NCI-H2227 (cell line): ENCODE results near the gene ABAT.

ENCODE experiments used
- DNase-seq: peaks from one replicate; lab custom pipeline; 2025; ENCODE audit not compliant: unreplicated experiment; lab: John Stamatoyannopoulos, UW

The ABAT gene

GRCh38 chr16:8808009-8808408 is 133.6 kb downstream of the ABAT start:
- DNase-seq: no peak

- DNase-seq: no peak
These were observed 134.4 kb downstream of the ABAT start for GRCh38 chr16:8808613-8809353.

GRCh38 chr16:8812162-8812843 is 137.9 kb downstream of the ABAT start:
- no peak for DNase-seq

- DNase-seq: no peak
These were observed 139.8 kb downstream of the ABAT start for GRCh38 chr16:8814095-8814806.

GRCh38 chr16:8816967-8817655 is 142.7 kb downstream of the ABAT start:
- no peak for DNase-seq

GRCh38 chr16:8818504-8819270 is 144.3 kb downstream of the ABAT start:
- no peak for DNase-seq

GRCh38 chr16:8819411-8820034 is 145.1 kb downstream of the ABAT start:
- DNase-seq: no peak

GRCh38 chr16:8822403-8822802 is 148.0 kb downstream of the ABAT start:
- no peak for DNase-seq

- no peak for DNase-seq
These were observed 152.0 kb downstream of the ABAT start for GRCh38 chr16:8826278-8826879.

- no peak for DNase-seq
These were observed 154.2 kb downstream of the ABAT start for GRCh38 chr16:8828541-8829165.

- DNase-seq: no peak
These were observed 157.0 kb downstream of the ABAT start for GRCh38 chr16:8831450-8831849.

- no peak for DNase-seq
These were observed 157.7 kb downstream of the ABAT start for GRCh38 chr16:8831871-8832716.

- DNase-seq: no peak
These were observed 158.3 kb downstream of the ABAT start for GRCh38 chr16:8832717-8833105.
